GOT3 (cell line): ENCODE data around the gene GALK2.
"Not testable (repeated sequence)": the region's sequence is repeated elsewhere in the genome, so short reads cannot be mapped to it uniquely, and the experiment has no call there.

Source experiments
- DNase-seq: peaks from one replicate; lab custom pipeline; 2025; ENCODE audit warnings: mixed read lengths; lab: John Stamatoyannopoulos, UW

The GALK2 gene

GRCh38 chr15:49223536-49224274 is 53.7 kb downstream of the GALK2 start:
- no peak for DNase-seq

GRCh38 chr15:49225572-49226281 is 55.7 kb downstream of the GALK2 start:
- no peak for DNase-seq

GRCh38 chr15:49227602-49228001 is 57.6 kb downstream of the GALK2 start:
- no peak for DNase-seq

- no peak for DNase-seq
These were observed 59.9 kb downstream of the GALK2 start for GRCh38 chr15:49229922-49230321.

- DNase-seq, result no peak
These were observed 62.3 kb downstream of the GALK2 start for GRCh38 chr15:49232236-49232806.

- DNase-seq, result peak; percentile 4
These were observed 65.5 kb downstream of the GALK2 start for GRCh38 chr15:49235446-49236124.

- DNase-seq, result no peak
These were observed 66.8 kb downstream of the GALK2 start for GRCh38 chr15:49236869-49237268.

- DNase-seq, result no peak
These were observed 68.3 kb downstream of the GALK2 start for GRCh38 chr15:49238342-49238741.

GRCh38 chr15:49239105-49239504 is 69.1 kb downstream of the GALK2 start:
- DNase-seq, result no peak

- DNase-seq, result no peak
These were observed 72.8 kb downstream of the GALK2 start for GRCh38 chr15:49242820-49243219.

- DNase-seq, result no peak
These were observed 77.6 kb downstream of the GALK2 start for GRCh38 chr15:49247556-49248110.

- DNase-seq, result no peak
These were observed 78.2 kb downstream of the GALK2 start for GRCh38 chr15:49248291-49248690.

GRCh38 chr15:49255966-49256759 is 86.1 kb downstream of the GALK2 start:
- no peak for DNase-seq

- DNase-seq, result not testable (repeated sequence)
These were observed 95.1 kb downstream of the GALK2 start for GRCh38 chr15:49265117-49265516.

GRCh38 chr15:49265911-49266310 is 95.9 kb downstream of the GALK2 start:
- no peak for DNase-seq

- no peak for DNase-seq
These were observed 100.7 kb downstream of the GALK2 start for GRCh38 chr15:49270541-49271421.

GRCh38 chr15:49273734-49274318 is 103.8 kb downstream of the GALK2 start:
- no peak for DNase-seq

GRCh38 chr15:49278751-49279150 is 108.7 kb downstream of the GALK2 start:
- no peak for DNase-seq

GRCh38 chr15:49279521-49280456 is 109.7 kb downstream of the GALK2 start:
- no peak for DNase-seq
